Endothelial cell of umbilical vein (primary cell): ENCODE results near the gene TRIP13. TPM values are rescaled to one million over a fixed set of nuclear protein-coding genes. Genes with fewer than 3 reads are reported as not detected.

ENCODE experiments used
- BruUV-seq: library from RNA; stranded (reverse); fragments of 400-500 nt; replicated peaks from 2 replicates; lab custom pipeline; 2021; lab: Mats Ljungman, UMichigan
- CTCF ChIA-PET: fragments of 300-600, 350-600 bp; sonication (Branson Sonifier 250); formaldehyde crosslinking; loops from one replicate; lab custom pipeline; 2021; ENCODE audit warnings: antibody characterized with exemption, inconsistent platforms; lab: Charles Lee
- POLR2A ChIA-PET: fragments of 300-600, 350-600 bp; sonication (Branson Sonifier 250); formaldehyde crosslinking; loops from one replicate; lab custom pipeline; 2021; ENCODE audit warnings: antibody characterized with exemption, inconsistent platforms; lab: Charles Lee
- DNase-seq: peaks from one replicate; pipeline ENCODE4 v3.0.0-alpha.2; 2011; ENCODE audit warnings: low read depth, low spot score
- FAIRE-seq: peaks from 2 replicates; lab custom pipeline; 2011; peaks lifted over from hg19 to GRCh38; lab: Jason Lieb, UNC
- H2AFZ ChIP-seq: 2 replicates; pipeline ENCODE4 v1.6.0; 2012; ENCODE audit warnings: low read depth, low read length, control low read depth, inconsistent platforms
- H3K27ac ChIP-seq: 2 replicates; pipeline ENCODE4 v1.5.1; 2011; ENCODE audit warnings: low read depth, mild to moderate bottlenecking, control low read depth, low read length, moderate library complexity; ENCODE audit not compliant: insufficient read depth
- H3K27me3 ChIP-seq, 2 experiments: 2 replicates each; pipeline versions ENCODE4 v1.6.0 to v1.6.1; 2011; ENCODE audit warnings: low read length in 2 of 2, mixed read lengths in 1 of 2; ENCODE audit not compliant: control insufficient read depth in 2 of 2, insufficient read depth in 2 of 2
- H3K36me3 ChIP-seq, 2 experiments: 2 replicates in 1 of 2; 3 replicates in 1 of 2; pipeline ENCODE4 v1.5.1; 2011; ENCODE audit warnings: low read length in 2 of 2, mild to moderate bottlenecking in 1 of 2, moderate library complexity in 1 of 2; ENCODE audit not compliant: control insufficient read depth in 2 of 2, insufficient read depth in 2 of 2; ENCODE audit errors: extremely low read depth in 1 of 2
- H3K4me1 ChIP-seq: 3 replicates; pipeline ENCODE4 v1.5.1; 2011; ENCODE audit warnings: mild to moderate bottlenecking, low read length; ENCODE audit not compliant: control insufficient read depth, insufficient read depth; ENCODE audit errors: extremely low read depth
- H3K4me2 ChIP-seq: 2 replicates; pipeline ENCODE4 v1.6.1; 2011; ENCODE audit warnings: low read length, control low read depth, mixed read lengths; ENCODE audit not compliant: insufficient read depth
- H3K4me3 ChIP-seq, 3 experiments: fragments of 200-600 bp in 1 of 3; sonication (generic), shearing (Covaris generic) in 1 of 3; replicated peaks in 1 of 3; 2 replicates each; pipeline ENCODE4 v1.5.1; 2011 to 2016; ENCODE audit warnings: control low read depth in 3 of 3, low read length in 3 of 3, mild to moderate bottlenecking in 2 of 3, inconsistent platforms in 1 of 3, low read depth in 1 of 3, moderate library complexity in 1 of 3; ENCODE audit not compliant: insufficient read depth in 1 of 3
- H3K79me2 ChIP-seq: 2 replicates; pipeline ENCODE4 v1.6.0; 2012; ENCODE audit warnings: low read length, inconsistent platforms; ENCODE audit not compliant: control insufficient read depth, insufficient read depth
- H3K9ac ChIP-seq: replicated peaks from 2 replicates; pipeline ENCODE3; 2011; ENCODE audit warnings: low read length, control low read depth; ENCODE audit not compliant: insufficient read depth; ENCODE audit errors: extremely low read depth
- H3K9me1 ChIP-seq: replicated peaks from 3 replicates; pipeline ENCODE4 v1.6.0; 2011; ENCODE audit warnings: mild to moderate bottlenecking, low read length; ENCODE audit not compliant: control insufficient read depth, insufficient read depth; ENCODE audit errors: extremely low read depth
- H3K9me3 ChIP-seq: replicated peaks from 2 replicates; pipeline ENCODE4 v1.5.1; 2012; ENCODE audit warnings: low read length, inconsistent platforms; ENCODE audit not compliant: control insufficient read depth, insufficient read depth
- H4K20me1 ChIP-seq: replicated peaks from 2 replicates; pipeline ENCODE3; 2011; ENCODE audit warnings: mild to moderate bottlenecking, low read length; ENCODE audit not compliant: control insufficient read depth, insufficient read depth; ENCODE audit errors: extremely low read depth
- CTCF ChIP-seq, 2 donors: IDR thresholded peaks; 1 replicate in 1 of 2; 2 replicates in 1 of 2; pipeline ENCODE4 v1.5.1; 2011; ENCODE audit warnings: low read length in 2 of 2, mild to moderate bottlenecking in 2 of 2, moderate library complexity in 2 of 2, control low read depth in 1 of 2, inconsistent platforms in 1 of 2, low read depth in 1 of 2; ENCODE audit not compliant: insufficient read depth in 1 of 2; ENCODE audit errors: extremely low read depth in 1 of 2
- EZH2 ChIP-seq: IDR thresholded peaks from 2 replicates; pipeline ENCODE4 v1.6.1; 2012; ENCODE audit warnings: borderline replicate concordance, low read depth, mild to moderate bottlenecking, moderate library complexity, low read length, inconsistent platforms; ENCODE audit not compliant: severe bottlenecking
- FOS ChIP-seq: IDR thresholded peaks from 2 replicates; pipeline ENCODE4 v1.6.1; 2011; ENCODE audit warnings: mild to moderate bottlenecking, low read length, moderate library complexity, borderline replicate concordance; ENCODE audit not compliant: insufficient read depth
- GATA2 ChIP-seq: IDR thresholded peaks from 2 replicates; pipeline ENCODE4 v1.7.0; 2011; ENCODE audit warnings: low read depth, mild to moderate bottlenecking, moderate library complexity, mixed read lengths, low read length; ENCODE audit not compliant: insufficient read length, insufficient read depth
- JUN ChIP-seq: IDR thresholded peaks from 2 replicates; pipeline ENCODE4 v1.6.1; 2011; ENCODE audit warnings: borderline replicate concordance, low read depth; ENCODE audit not compliant: insufficient read length, insufficient read depth
- MAX ChIP-seq: IDR thresholded peaks from 2 replicates; pipeline ENCODE4 v1.6.1; 2011; ENCODE audit not compliant: insufficient read depth, insufficient read length
- MYC ChIP-seq: IDR thresholded peaks from one replicate; pipeline ENCODE4 v1.6.1; 2011; ENCODE audit warnings: mild to moderate bottlenecking, low read depth, low read length
- POLR2A ChIP-seq: IDR thresholded peaks from 2 replicates; pipeline ENCODE4 v1.6.1; 2012; ENCODE audit warnings: low read depth, mild to moderate bottlenecking, control low read depth, low read length
- POLR2AphosphoS5 ChIP-seq: IDR thresholded peaks from 2 replicates; pipeline ENCODE4 v1.6.1; 2012; ENCODE audit warnings: low read depth, mild to moderate bottlenecking, control low read depth, low read length, moderate library complexity; ENCODE audit not compliant: insufficient read depth
- dilution Hi-C: fragments of 300-500 bp; cut with MboI; formaldehyde crosslinking; loops from one replicate; pipeline ENCODE4 v1.15.0; 2019; ENCODE audit warnings: low sequenced_read_pairs; ENCODE audit not compliant: extremely low pct_ligation_motif_present
- intact Hi-C: fragments of 100-400 bp; cut with micrococcal nuclease; formaldehyde crosslinking; loops from one replicate; pipeline ENCODE4 v1.10.0; 2022
- polyA plus RNA-seq, 4 experiments: library from polyadenylated mRNA; depleted of rRNA in 3 of 4; stranded (reverse) in 3 of 4; unstranded in 1 of 4; fragments of >200 nt; gene quantifications; 2 replicates each; pipeline versions ENCODE4 v1.2.1 to v1.2.3, GENCODE V29; 2011 to 2012; ENCODE audit warnings: missing spikeins in 1 of 4
- total RNA-seq: library from RNA; stranded (reverse); gene quantifications from 2 replicates; pipeline ENCODE4 v1.2.3, GENCODE V29; 2021

The TRIP13 gene
- total and polyA plus RNA-seq, 2 donors (not counting 3 experiments of a cell fraction or from before 2014, with no cell fraction given), result 17.4 to 39.0 TPM

GRCh38 chr5:889075-889710 lies 3.5 kb upstream of the TRIP13 start:
- ChIA-PET POLR2A (no interaction called here), CTCF (no interaction called here)
- H3K79me2 ChIP-seq, result peaks cover 68% of the 10 kb centered on the region

More at GRCh38 chr5:889075-889710, 3.5 kb upstream of the TRIP13 start:
- Histone ChIP-seq H3K27me3 (no peaks in the 10 kb centered on the region), H3K36me3 (peaks cover 3 to 50% of the 10 kb centered on the region in 2 experiments), H3K9ac (no peak overlapping the region), H3K4me1 (peaks cover 14% of the 10 kb centered on the region), H3K4me3 (no peak overlapping the region), H3K9me3 (no peaks in the 10 kb centered on the region), H4K20me1 (no peaks in the 10 kb centered on the region), H2AFZ (no peak overlapping the region), H3K27ac (no peak overlapping the region), H3K9me1 (no peaks in the 10 kb centered on the region), H3K4me2 (no peak overlapping the region)
- dilution Hi-C loops, result no loop called here
- TF ChIP-seq FOS (no peak), POLR2AphosphoS5 (no peak), JUN (no peak), POLR2A (no peak), MYC (no peak), GATA2 (no peak), CTCF (IDR thresholded peaks at IDR 0.05; ENCODE audit: extremely low read depth in 1 of 2, insufficient read depth in 1 of 2, low read depth in 1 of 2, low read length in 2 of 2) (no peak), EZH2 (no peak), MAX (no peak)
- intact Hi-C loops, result no loop called here
- no peak for FAIRE-seq
- no peak for DNase-seq
- no TSS peak for BruUV-seq
